GM12801 (cell line): ENCODE results near the gene RALGDS.

ENCODE experiments used
- TF ChIP-seq, protein P1 (sequence below): IDR thresholded peaks from one replicate; pipeline ENCODE4 v1.5.1; 2011; ENCODE audit warnings: control low read depth; ENCODE audit not compliant: insufficient read length; ENCODE audit errors: extremely low read depth

The RALGDS gene

DNA sequence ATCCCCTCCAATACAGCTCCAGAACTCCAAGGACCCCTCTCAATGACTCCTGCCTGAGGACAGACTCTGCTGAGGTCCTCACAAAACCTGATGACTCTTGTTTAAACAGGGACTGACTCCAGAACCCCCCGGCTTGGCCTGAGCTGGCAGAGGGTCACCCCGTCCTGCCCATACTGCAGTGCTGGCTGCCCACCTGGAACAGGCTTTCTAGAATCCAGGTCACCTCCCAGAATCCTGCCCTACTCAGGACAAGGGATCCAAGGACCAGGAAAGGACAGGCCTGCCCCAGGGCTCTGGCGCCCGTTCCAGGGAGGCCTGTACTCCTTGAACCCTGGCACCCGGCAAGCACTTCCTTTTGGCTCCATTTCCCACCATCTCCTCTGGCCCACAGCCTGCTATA, 22.2 kb downstream of the RALGDS start:
- TF ChIP-seq, protein P1, sequence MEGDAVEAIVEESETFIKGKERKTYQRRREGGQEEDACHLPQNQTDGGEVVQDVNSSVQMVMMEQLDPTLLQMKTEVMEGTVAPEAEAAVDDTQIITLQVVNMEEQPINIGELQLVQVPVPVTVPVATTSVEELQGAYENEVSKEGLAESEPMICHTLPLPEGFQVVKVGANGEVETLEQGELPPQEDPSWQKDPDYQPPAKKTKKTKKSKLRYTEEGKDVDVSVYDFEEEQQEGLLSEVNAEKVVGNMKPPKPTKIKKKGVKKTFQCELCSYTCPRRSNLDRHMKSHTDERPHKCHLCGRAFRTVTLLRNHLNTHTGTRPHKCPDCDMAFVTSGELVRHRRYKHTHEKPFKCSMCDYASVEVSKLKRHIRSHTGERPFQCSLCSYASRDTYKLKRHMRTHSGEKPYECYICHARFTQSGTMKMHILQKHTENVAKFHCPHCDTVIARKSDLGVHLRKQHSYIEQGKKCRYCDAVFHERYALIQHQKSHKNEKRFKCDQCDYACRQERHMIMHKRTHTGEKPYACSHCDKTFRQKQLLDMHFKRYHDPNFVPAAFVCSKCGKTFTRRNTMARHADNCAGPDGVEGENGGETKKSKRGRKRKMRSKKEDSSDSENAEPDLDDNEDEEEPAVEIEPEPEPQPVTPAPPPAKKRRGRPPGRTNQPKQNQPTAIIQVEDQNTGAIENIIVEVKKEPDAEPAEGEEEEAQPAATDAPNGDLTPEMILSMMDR: no peak

DNA sequence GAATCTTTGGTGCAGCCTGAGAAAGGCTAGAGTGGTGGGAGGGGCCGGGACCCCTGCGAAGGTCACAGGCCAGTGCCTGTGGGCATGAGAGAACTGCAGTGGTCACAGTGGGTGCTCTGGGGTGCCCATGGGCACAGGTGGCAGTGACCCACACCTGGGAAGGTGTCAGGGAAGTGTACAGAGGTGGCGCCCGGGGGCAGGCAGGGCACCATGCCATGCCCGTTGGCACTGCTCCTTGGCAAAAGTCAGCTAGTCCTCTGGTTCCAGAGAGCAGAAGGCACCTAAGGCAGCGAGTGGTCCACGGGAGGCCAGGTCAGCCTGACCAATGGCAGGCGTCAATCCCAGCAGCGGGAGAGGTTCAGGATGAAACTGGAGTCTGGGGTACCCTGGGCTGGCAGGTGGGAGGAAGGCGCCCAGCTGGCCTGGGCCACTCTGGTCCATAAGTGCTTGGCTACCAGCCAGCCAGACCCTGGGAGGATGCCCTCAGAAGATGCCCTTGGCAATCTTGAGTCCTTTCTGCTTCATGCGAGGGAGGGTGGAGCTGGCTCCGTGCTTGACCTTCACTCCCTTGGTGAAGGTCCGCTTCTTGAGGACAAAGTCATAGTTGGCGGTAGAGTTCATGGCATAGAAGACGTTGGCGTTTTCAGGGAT, 22.8 kb downstream of the RALGDS start:
- TF ChIP-seq, protein P1: no peak

DNA sequence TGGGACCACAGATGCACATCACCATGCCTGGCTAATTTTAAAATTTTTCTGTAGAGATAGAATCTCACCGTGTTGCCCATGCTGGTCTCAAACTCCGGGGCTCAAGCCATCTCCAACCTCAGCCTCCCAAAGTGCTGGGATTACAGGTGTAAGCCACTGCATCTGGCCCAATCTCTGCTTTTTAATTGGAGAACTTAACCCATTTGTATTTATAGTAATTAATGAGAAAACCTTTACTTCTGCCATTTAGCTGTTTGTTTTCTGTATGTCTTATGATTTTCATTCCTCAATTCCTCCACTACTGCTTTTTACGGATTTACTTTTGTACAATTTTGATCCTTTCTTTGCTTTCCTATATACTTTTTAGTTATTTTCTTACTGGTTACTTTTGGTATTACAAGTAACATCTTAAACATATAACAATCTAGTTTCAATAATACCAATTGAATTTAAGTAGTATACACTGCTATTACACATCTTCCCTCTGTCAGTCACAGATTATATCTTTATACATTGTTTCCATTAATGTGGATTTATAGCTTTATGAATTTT, 26.1 kb downstream of the RALGDS start:
- TF ChIP-seq, protein P1: no peak

DNA sequence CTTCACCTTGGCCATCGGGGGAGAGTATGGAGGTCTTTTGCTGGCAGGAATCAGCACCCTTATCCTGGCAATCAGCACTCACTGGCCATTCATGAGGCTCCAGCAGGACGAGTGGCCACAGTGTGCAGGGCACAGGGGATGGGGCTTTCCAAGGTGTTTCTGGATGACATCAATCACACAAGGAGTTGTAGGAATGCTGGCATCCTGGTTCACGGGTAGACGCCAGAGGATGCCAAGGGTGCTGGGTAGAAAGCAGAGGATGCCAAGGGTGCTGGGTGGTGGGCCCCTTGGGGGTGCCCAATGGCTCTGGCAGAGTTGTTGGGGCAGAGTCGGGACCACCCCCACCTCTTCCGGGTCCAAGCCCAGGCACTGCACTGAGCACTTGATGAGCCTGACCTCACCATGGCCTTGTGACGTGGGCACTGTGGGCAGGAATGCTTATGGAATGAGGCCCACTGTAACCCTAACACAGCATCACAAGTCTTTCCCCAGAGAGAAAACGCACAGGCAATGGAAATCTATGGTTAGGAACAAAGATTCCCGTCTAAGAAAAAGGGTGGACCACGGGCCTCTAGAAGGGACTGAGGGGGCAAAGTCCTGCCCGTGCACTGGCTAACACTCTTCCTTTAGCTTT, 30.2 kb downstream of the RALGDS start:
- TF ChIP-seq, protein P1: no peak

DNA sequence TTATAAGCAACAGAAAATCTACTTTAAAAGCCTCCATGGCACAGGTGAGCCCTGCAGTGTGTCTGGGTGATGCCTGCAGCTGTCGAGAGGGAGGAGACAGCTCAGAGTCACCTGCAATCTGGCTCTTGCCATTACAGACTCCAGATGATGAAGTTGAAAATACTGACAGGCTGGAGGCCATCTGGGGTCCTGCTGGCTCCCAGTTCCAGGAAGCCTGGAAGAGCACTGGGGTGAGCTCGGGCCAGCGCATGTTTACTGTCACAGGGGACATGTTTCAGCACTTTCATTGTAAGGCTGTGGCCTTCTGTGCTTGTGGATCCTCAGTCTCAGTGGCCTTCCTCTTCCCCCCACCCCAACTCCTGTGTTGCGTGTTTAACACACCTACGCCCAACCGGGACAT, 30.9 kb downstream of the RALGDS start:
- TF ChIP-seq, protein P1: no peak

DNA sequence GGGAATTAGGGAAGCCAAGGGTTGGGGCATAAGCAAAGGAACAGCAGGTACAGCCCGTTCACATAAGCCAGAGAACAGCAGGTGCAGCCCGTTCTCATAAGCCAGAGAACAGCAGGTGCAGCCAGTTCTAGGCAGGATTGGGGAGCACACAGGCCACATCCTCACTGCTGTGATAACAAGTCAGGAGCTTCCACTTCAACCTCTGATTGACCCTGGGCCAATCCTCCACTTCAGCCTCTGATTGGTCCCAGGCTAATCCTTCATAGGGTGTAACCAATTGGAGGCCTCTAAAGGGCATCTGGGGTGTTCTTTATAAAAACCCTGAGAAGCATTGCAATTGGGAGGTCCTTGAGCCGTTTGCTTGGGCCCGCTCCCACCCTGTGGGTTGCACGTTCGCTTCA, 31.8 kb downstream of the RALGDS start:
- TF ChIP-seq, protein P1: no peak

DNA sequence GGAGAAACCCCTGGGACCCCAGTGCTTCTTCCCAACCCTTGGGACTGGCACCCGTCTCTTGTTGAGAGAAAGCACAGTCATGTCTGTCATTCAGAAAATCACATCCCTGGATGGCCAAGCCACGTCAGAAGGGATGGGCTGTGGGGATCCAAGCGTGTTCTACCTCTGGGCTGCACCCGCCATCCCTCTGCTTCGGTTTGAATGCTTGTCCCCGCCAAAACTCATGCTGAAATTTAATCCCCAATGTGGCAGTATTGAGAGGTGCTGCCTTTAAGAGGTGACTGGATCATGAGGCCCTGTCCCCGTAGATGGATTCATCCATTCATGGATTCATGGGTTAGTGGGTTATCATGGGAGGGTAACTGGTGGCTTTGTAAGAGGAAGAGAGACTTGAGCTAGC, 32.3 kb downstream of the RALGDS start:
- TF ChIP-seq, protein P1: no peak
